BE2C (cell line): ENCODE results near the gene FPGS.

Experiments
- DNase-seq: peaks from one replicate; pipeline ENCODE4 v3.0.0-alpha.2; 2020
- H3K27me3 ChIP-seq: fragments of 250-450 bp; sonication (Bioruptor Pico); 2 replicates; pipeline ENCODE4 v1.5.1; 2020; ENCODE audit warnings: mild to moderate bottlenecking
- H3K36me3 ChIP-seq: fragments of 250-450 bp; sonication (Bioruptor Pico); 2 replicates; pipeline ENCODE4 v1.5.1; 2020; ENCODE audit warnings: mild to moderate bottlenecking
- H3K4me1 ChIP-seq: fragments of 250-450 bp; sonication (Bioruptor Pico); 2 replicates; pipeline ENCODE4 v1.5.1; 2020
- H3K4me3 ChIP-seq: 2 replicates; pipeline ENCODE4 v1.5.1; 2011; ENCODE audit warnings: low read depth, low read length
- H3K9me3 ChIP-seq: fragments of 250-450 bp; sonication (Bioruptor Pico); 2 replicates; pipeline ENCODE4 v1.5.1; 2020
- TF ChIP-seq, protein P1 (sequence below): IDR thresholded peaks from 2 replicates; pipeline ENCODE4 v1.5.1; 2012; ENCODE audit warnings: mild to moderate bottlenecking, low read depth, low read length

The FPGS gene

DNA sequence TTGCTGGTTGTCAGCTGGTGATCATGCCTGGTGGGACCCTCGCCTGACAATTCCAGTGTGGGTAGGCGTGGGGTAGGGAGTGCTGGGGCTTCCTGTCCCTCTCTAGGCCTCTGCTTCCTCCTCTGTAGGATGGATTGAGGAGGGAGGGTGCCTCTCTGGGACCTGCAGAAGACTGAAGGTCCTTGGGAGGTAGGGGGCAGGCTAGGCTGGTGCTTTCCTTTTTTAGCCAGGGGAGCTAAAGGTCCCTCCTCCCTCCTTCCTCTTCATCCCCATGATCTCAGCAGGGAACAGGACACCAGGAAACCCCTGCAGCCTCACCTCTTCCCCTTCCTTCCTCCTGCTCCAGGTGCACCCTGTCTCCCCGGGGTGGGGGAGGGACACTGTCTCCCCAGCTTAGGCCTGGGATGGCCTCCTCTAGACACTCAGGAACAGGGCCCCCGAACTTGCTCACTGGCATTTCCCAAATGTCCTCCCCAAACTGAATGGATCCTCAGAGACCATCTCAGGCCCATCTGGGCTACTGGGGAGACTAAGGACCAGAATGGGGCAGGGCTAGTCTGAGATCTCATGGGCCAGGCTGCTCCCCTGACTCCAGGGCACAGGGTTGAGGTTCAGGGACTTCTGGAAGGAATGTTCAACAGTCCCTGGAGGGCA lies 32.6 kb upstream of the FPGS start:
- Histone ChIP-seq H3K4me3 (no peak overlapping the region), H3K36me3 (no peaks in the 10 kb centered on the region), H3K4me1 (peaks cover 9% of the 10 kb centered on the region), H3K27me3 (no peaks in the 10 kb centered on the region), H3K9me3 (no peaks in the 10 kb centered on the region)
- DNase-seq = no peak
- TF ChIP-seq, protein P1, sequence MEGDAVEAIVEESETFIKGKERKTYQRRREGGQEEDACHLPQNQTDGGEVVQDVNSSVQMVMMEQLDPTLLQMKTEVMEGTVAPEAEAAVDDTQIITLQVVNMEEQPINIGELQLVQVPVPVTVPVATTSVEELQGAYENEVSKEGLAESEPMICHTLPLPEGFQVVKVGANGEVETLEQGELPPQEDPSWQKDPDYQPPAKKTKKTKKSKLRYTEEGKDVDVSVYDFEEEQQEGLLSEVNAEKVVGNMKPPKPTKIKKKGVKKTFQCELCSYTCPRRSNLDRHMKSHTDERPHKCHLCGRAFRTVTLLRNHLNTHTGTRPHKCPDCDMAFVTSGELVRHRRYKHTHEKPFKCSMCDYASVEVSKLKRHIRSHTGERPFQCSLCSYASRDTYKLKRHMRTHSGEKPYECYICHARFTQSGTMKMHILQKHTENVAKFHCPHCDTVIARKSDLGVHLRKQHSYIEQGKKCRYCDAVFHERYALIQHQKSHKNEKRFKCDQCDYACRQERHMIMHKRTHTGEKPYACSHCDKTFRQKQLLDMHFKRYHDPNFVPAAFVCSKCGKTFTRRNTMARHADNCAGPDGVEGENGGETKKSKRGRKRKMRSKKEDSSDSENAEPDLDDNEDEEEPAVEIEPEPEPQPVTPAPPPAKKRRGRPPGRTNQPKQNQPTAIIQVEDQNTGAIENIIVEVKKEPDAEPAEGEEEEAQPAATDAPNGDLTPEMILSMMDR = no peak

DNA sequence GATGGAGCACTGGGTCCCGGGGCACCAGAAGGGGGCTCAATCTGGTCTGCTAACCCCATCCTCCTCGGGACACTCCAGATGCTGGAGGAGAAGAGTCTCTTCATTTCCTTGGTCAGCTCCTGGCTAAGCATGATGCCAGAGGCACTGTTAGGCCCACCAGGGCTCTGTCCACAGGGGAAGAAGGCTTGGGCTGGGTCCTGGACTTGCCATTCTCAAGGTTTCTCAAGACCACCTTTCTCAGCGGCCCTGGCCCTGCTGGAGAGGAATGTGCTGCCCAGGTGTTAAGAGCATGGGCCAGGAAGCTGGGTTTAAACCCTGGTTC lies 32.1 kb upstream of the FPGS start:
- TF ChIP-seq, protein P1 = no peak
- Histone ChIP-seq H3K27me3 (no peaks in the 10 kb centered on the region), H3K36me3 (no peaks in the 10 kb centered on the region), H3K9me3 (no peaks in the 10 kb centered on the region), H3K4me3 (peak overlapping the region; percentile 43; the same call in 1 of the 2 replicates), H3K4me1 (peaks cover 9% of the 10 kb centered on the region)
- DNase-seq = no peak

DNA sequence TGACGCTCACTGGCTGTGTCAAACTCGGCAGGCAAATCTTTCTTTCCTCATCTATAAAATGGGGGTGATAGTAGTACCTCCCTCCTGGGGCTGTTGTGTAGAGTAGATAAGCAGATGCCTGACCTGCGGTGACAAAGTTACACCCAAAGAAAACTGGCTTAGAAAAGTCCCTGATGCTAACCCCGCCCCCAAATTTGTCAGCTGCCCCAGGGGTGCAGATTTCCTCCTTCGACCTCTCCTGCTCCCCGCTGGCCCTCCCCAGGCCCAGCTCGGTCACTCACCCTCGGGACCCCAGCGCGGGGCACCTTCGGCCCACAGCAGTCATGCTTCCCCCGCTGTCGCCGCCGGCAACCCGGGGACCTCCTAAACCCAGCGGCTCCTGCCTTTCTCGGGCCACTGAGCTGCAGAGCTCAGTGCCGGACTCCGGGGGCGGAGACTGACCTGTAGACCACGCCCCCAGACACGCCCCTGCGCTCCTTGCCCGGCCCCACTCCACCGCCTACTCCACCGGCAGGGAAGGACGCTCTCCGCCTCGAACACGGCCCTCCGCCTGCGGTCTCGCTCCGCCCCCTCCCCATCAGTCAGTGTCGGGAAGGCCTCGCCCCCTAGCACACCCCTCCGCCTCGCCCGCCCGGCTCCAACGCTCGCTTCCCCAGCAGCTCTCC lies 31.6 kb upstream of the FPGS start:
- Histone ChIP-seq H3K4me3 (peak overlapping the region; percentile 43), H3K27me3 (no peaks in the 10 kb centered on the region), H3K4me1 (peaks cover 9% of the 10 kb centered on the region), H3K9me3 (no peaks in the 10 kb centered on the region), H3K36me3 (no peaks in the 10 kb centered on the region)
- peak; percentile 100 for DNase-seq
- TF ChIP-seq, protein P1 = no peak

DNA sequence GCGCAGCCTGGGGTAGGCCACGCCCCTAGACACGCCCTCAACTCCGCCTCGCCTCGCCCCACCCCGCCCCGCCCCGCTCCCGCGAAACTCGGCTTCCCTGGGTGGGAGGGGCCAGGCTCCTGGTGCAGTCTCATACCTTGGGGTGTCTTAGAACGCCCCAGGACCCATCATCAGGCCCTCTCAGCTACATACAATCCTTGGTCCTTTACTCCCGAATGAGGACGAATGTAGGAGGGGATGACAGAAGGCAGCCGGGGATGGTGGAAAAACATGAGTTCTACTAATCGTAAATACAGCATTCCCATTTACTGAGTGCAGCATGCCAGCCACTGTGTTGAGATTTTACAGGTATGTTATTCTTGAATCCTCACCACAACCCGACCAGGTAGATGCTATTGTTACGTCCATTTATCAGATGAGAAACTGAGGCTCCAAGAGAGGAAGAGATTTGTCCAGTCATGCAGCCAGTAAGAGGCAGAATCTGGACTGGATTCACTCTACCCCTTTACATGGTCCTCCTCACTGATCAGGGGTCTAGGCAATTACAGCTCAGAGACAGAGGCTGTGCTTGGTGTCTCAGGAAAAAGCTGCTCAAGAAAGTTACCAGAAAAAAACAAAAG lies 31.0 kb upstream of the FPGS start:
- Histone ChIP-seq H3K36me3 (no peaks in the 10 kb centered on the region), H3K9me3 (no peaks in the 10 kb centered on the region), H3K4me3 (peak overlapping the region; percentile 37), H3K27me3 (no peaks in the 10 kb centered on the region), H3K4me1 (peaks cover 11% of the 10 kb centered on the region)
- TF ChIP-seq, protein P1 = no peak
- DNase-seq = no peak

DNA sequence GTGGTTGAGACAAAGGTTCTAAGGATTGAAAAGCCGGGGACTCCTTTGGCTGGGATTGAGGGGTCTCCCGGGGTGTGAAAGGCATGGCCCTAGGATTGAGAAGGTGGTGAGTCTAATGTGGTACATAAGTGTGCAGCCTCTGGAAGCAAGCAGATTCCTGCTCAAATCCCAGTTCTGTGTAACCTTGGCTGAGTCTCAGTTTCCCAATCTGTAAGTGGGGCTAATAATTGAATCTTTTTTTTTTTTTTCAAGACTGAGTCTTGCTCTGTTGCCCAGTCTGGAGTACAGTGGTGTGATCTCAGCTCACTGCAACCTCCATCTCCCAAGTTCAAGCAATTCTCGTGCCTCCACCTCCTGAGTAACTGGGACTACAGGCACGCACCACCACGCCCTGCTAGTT lies 30.1 kb upstream of the FPGS start:
- no peak overlapping the region for H3K4me3 ChIP-seq
- TF ChIP-seq, protein P1 = no peak
- no peak for DNase-seq
- no peaks in the 10 kb centered on the region for H3K27me3 ChIP-seq
- H3K36me3 ChIP-seq = no peaks in the 10 kb centered on the region
- H3K9me3 ChIP-seq = no peaks in the 10 kb centered on the region
- H3K4me1 ChIP-seq = peaks cover 11% of the 10 kb centered on the region

DNA sequence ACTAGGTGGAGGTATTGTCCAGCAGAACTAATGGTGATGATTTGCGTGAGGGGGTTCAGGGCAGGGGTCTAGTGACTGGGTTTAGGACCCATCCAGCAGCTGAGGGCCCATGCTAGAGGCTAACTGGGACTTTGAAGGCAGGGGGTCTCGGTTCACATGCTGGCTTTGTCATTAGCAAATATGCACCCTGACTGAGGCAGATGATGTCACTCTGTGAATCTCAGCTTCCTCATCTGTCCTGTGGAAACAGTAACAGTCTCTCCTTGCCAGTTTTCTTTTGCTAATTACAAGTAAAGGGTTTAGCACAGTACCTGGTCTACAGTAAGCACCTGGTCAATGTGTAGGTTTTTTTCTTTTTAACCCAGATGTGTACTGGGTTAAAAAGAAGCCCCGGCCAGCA lies 29.4 kb upstream of the FPGS start:
- no peaks in the 10 kb centered on the region for H3K27me3 ChIP-seq
- no peaks in the 10 kb centered on the region for H3K36me3 ChIP-seq
- TF ChIP-seq, protein P1 = no peak
- no peaks in the 10 kb centered on the region for H3K9me3 ChIP-seq
- H3K4me1 ChIP-seq = peaks cover 4% of the 10 kb centered on the region
- no peak for DNase-seq
- H3K4me3 ChIP-seq = no peak overlapping the region
